Stomach (tissue), 9 donors: Measurements from ENCODE around the gene PTGDR. TPM values are rescaled to one million over a fixed set of nuclear protein-coding genes. Genes with fewer than 3 reads are reported as not detected.

Source experiments
- DNase-seq, 2 donors: peaks; one replicate each; pipeline versions ENCODE4 v3.0.0 to v3.0.0-alpha.2; 2013 to 2019
- H3K27ac ChIP-seq, 5 donors: fragments of 200-600 bp in 4 of 5; sonication (generic) in 4 of 5; one replicate each; pipeline ENCODE4 v1.5.1; 2013 to 2019; ENCODE audit warnings: mild to moderate bottlenecking in 1 of 5, moderate library complexity in 1 of 5
- H3K27me3 ChIP-seq, 3 donors: fragments of 200-600 bp; sonication (generic); one replicate each; pipeline ENCODE4 v1.5.1; 2017 to 2019; ENCODE audit warnings: mixed run types in 1 of 3
- H3K36me3 ChIP-seq, 4 donors: fragments of 200-600 bp; sonication (generic); 1 replicate in 3 of 4; 2 replicates in 1 of 4; pipeline ENCODE4 v1.5.1; 2016 to 2019
- H3K4me1 ChIP-seq, 4 donors: fragments of 200-600 bp; sonication (generic); one replicate each; pipeline ENCODE4 v1.5.1; 2016 to 2019
- H3K4me3 ChIP-seq, 4 donors: fragments of 200-600 bp; sonication (generic) in 3 of 4; one replicate each; pipeline ENCODE4 v1.5.1; 2016 to 2019; ENCODE audit warnings: mild to moderate bottlenecking in 1 of 4
- H3K9me3 ChIP-seq, 4 donors: fragments of 200-600 bp; sonication (generic); one replicate each; pipeline ENCODE4 v1.5.1; 2016 to 2019
- CTCF ChIP-seq, 7 experiments: fragments of 450-650 bp in 4 of 7; fragments of 200-600 bp in 3 of 7; sonication (generic) in 3 of 7; IDR thresholded peaks; one replicate each; pipeline ENCODE4 v1.5.1; 2016 to 2019; ENCODE audit warnings: antibody characterized with exemption in 7 of 7, control low read depth in 2 of 7, mild to moderate bottlenecking in 1 of 7
- EP300 ChIP-seq: sonication (generic); formaldehyde crosslinking; IDR thresholded peaks from one replicate; pipeline ENCODE4 v1.6.1; 2017; ENCODE audit warnings: antibody characterized with exemption
- POLR2A ChIP-seq, 4 donors: fragments of 450-650 bp; IDR thresholded peaks; one replicate each; pipeline ENCODE4 v1.6.1; 2016; ENCODE audit warnings: antibody characterized with exemption in 4 of 4, control low read depth in 2 of 4, mild to moderate bottlenecking in 1 of 4, moderate library complexity in 1 of 4
- POLR2AphosphoS5 ChIP-seq, 3 donors: sonication (generic); formaldehyde crosslinking; IDR thresholded peaks; one replicate each; pipeline ENCODE4 v1.6.1; 2016; ENCODE audit warnings: antibody characterized with exemption in 3 of 3
- WGBS, 5 donors: extraction: QIAGEN DNeasy Blood & Tissue Kit in 3 of 5; methylation state at CpG; one replicate each; pipeline versions ENCODE4 v1.1.5 to v1.1.7; 2013 to 2018; 5-methylcytosine and 5-hydroxymethylcytosine counted together
- intact Hi-C: fragments of 100-400 bp; cut with DNase I; formaldehyde crosslinking; loops from one replicate; pipeline ENCODE4 v1.15.1; 2023; ENCODE audit warnings: low total_unique reads
- polyA plus RNA-seq, 3 donors: library from polyadenylated mRNA; stranded (reverse); fragments of 200-250 nt; gene quantifications; one replicate each; pipeline ENCODE4 v1.2.3, GENCODE V29; 2013
- total RNA-seq, 5 donors: library from RNA; depleted of rRNA; stranded (reverse); fragments of >200 nt; gene quantifications; one replicate each; pipeline versions ENCODE4 v1.1.0 to v1.2.3, GENCODE V29; 2014 to 2016
- donor health status: healthy with polysubstance abuse.
- donor health status: Bipolar disorder and iron deficiency.
- donor health status: healthy.

Gene PTGDR
- total and polyA plus RNA-seq, 8 donors = 0.37 to 33.0 TPM; not detected in 6

DNA sequence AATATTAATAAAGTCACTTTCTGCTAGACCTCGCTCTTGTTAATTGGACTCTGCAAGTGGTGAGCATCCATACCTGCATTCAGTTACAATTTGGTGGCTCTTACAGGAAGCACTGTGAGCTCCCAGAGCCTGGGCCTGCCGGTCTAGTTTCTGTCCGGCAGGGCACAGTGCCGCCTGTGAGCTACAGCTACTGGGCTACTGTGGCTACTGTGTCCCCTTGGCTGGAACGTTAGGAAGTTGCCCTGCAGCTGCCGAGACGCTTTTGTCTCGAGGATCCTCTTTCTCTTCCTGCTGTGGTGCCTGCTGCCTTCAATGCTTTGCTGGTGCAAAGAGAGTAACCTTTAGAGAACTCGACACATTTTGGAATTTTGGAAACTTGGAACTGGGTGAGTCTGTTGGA lies 44.6 kb upstream of the PTGDR start:
- TF ChIP-seq EP300 (no peak), CTCF (IDR thresholded peaks at IDR 0.05) (no peak), POLR2A (IDR thresholded peaks at IDR 0.05) (no peak), POLR2AphosphoS5 (IDR thresholded peaks at IDR 0.05) (no peak)
- H3K4me3 ChIP-seq = no peak overlapping the region
- intact Hi-C loops = no loop called here
- no peaks in the 10 kb centered on the region for H3K27me3 ChIP-seq
- 69 to 88% (median 83%) methylated on average over 9 of the region's 9 CpGs for WGBS, 5 donors
- H3K27ac ChIP-seq = no peak overlapping the region
- no peaks in the 10 kb centered on the region for H3K36me3 ChIP-seq
- peaks cover 0 to 7% (median 0%) of the 10 kb centered on the region in 4 donors for H3K4me1 ChIP-seq
- no peaks in the 10 kb centered on the region for H3K9me3 ChIP-seq
- no peak for DNase-seq

DNA sequence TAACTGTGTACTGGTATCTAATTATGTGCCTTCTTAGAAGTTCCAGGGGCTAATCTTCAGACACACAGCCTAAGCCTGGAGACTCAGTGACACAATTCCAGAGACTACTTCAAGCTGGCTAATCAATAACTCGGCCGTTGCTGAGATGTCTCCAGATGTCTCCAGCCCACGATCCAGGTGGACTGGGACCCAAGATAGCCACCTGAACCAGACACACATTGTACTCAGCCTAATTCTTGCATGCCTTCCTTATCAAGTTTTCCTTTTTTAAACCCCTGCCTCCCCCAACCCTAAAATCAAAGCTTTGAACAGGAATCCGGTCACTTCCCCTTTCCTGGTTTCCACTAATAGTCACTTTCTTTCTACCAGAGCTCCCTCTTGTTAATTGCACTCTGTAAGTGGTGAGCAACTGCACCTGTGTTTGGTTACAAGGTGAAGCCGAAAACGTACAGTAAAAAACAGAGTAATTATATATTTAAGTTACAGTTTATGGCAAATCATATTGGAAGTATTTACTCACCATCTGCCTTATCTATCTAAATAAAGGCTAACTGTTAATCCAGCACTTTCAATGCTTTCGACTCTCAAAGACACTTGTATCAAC lies 39.8 kb upstream of the PTGDR start:
- no peak for DNase-seq
- Histone ChIP-seq H3K27me3 (no peaks in the 10 kb centered on the region), H3K4me1 (no peaks in the 10 kb centered on the region), H3K4me3 (no peak overlapping the region), H3K27ac (no peak overlapping the region), H3K36me3 (no peaks in the 10 kb centered on the region), H3K9me3 (no peaks in the 10 kb centered on the region)
- WGBS, 5 donors = 25 to 48% (median 31%) methylated on average over 7 of the region's 7 CpGs
- TF ChIP-seq CTCF (IDR thresholded peaks at IDR 0.05) = no peak
- no peak for TF ChIP-seq POLR2A (IDR thresholded peaks at IDR 0.05)
- no peak for TF ChIP-seq POLR2AphosphoS5 (IDR thresholded peaks at IDR 0.05)
- TF ChIP-seq EP300 = no peak
- intact Hi-C loops = no loop called here

DNA sequence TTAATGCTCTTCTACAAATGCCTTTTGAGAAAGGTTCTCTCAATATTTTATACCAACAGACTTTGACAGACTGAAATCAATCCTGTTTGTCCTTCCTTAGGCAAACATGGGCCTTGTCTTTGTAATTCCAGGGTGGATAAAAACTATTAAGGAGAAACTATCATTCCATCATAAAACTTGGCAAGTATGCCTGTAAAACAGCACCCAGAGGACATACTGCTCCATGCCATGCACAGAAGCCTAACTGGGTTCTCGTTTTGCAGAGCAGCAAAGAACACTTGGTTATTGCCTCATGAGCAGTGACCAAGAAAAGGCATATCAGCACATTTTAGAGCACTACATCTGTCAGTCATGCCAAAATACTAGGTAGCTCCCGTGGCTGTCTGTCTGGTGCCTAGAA lies 33.8 kb upstream of the PTGDR start:
- no peak overlapping the region for H3K27ac ChIP-seq

DNA sequence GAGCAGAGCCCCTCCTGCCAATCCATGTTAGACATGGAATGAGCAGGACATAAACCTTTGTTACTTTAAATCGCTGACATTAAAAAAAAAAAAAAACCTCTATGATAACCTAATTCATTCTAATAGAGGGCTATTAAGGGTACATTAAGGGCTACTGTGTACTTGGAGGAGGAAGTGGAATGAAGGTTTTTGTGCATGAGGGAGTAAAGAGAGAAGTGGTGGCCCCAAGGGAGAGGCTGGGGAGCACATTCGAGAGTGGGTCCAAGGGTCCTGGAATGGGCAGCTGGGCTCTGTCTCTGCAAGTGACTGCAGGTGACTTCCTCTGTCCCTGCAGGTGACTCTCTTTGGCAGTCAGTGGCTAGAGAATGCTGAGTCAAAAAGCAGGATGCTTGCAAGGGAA lies 32.1 kb upstream of the PTGDR start:
- DNase-seq = no peak
- intact Hi-C loops = no loop called here
- no peaks in the 10 kb centered on the region for H3K27me3 ChIP-seq
- H3K4me3 ChIP-seq = no peak overlapping the region
- no peaks in the 10 kb centered on the region for H3K4me1 ChIP-seq
- 67 to 79% (median 74%) methylated on average over 2 of the region's 2 CpGs for WGBS, 5 donors
- H3K9me3 ChIP-seq = no peaks in the 10 kb centered on the region
- no peaks in the 10 kb centered on the region for H3K36me3 ChIP-seq
- TF ChIP-seq POLR2AphosphoS5 (IDR thresholded peaks at IDR 0.05) (no peak), POLR2A (IDR thresholded peaks at IDR 0.05) (no peak), CTCF (IDR thresholded peaks at IDR 0.05) (no peak), EP300 (no peak)
- H3K27ac ChIP-seq = no peak overlapping the region

More for the DNA sequence above, 33.8 kb upstream of the PTGDR start:
- DNase-seq = no peak
- Histone ChIP-seq H3K27me3 (no peaks in the 10 kb centered on the region), H3K36me3 (no peaks in the 10 kb centered on the region), H3K4me1 (no peaks in the 10 kb centered on the region), H3K4me3 (no peak overlapping the region), H3K9me3 (no peaks in the 10 kb centered on the region)
- TF ChIP-seq POLR2AphosphoS5 (IDR thresholded peaks at IDR 0.05) (no peak), CTCF (IDR thresholded peaks at IDR 0.05) (no peak), EP300 (no peak), POLR2A (IDR thresholded peaks at IDR 0.05) (no peak)
- 65 to 80% (median 70%) methylated on average over 2 of the region's 2 CpGs for WGBS, 5 donors
- intact Hi-C loops = no loop called here
